GM23338 (cell line): ENCODE data around the gene PTPN5. TPM values are rescaled to one million over a fixed set of nuclear protein-coding genes. Genes with fewer than 3 reads are reported as not detected.

Source experiments
- ATAC-seq: fragments of 200-7000 bp; cut with Tn5 transposase; 3 replicates; pipeline ENCODE4 v1.9.1; 2020
- DNase-seq: peaks from one replicate; pipeline ENCODE4 v3.0.0-alpha.2; 2015; ENCODE audit warnings: low spot score
- H2AFZ ChIP-seq: fragments of 200-600 bp; sonication (generic); 2 replicates; pipeline ENCODE4 v1.8.0; 2016; ENCODE audit warnings: antibody characterized with exemption, mild to moderate bottlenecking, moderate library complexity
- H3F3A ChIP-seq: fragments of 200-600 bp; sonication (generic); replicated peaks from 2 replicates; pipeline ENCODE4 v1.8.0; 2017; ENCODE audit warnings: antibody characterized with exemption, mixed run types, low read depth
- H3K27ac ChIP-seq: fragments of 200-600 bp; sonication (generic); 2 replicates; pipeline ENCODE4 v1.6.1; 2016; ENCODE audit warnings: low read depth
- H3K27me3 ChIP-seq: fragments of 200-600 bp; sonication (generic); 2 replicates; pipeline ENCODE4 v1.8.0; 2016; ENCODE audit warnings: mild to moderate bottlenecking, mixed run types, moderate library complexity; ENCODE audit not compliant: insufficient read depth
- H3K36me3 ChIP-seq: fragments of 200-600 bp; sonication (generic); 2 replicates; pipeline ENCODE4 v1.8.0; 2016; ENCODE audit warnings: mild to moderate bottlenecking; ENCODE audit not compliant: insufficient read depth
- H3K4me1 ChIP-seq: fragments of 200-600 bp; sonication (generic); 2 replicates; pipeline ENCODE4 v1.8.0; 2016; ENCODE audit warnings: mild to moderate bottlenecking, moderate library complexity; ENCODE audit not compliant: insufficient read depth
- H3K4me2 ChIP-seq: fragments of 200-600 bp; sonication (generic); 2 replicates; pipeline ENCODE4 v1.7.1; 2017; ENCODE audit warnings: mixed run types
- H3K4me3 ChIP-seq: fragments of 200-600 bp; sonication (generic); 2 replicates; pipeline ENCODE4 v1.6.1; 2016; ENCODE audit warnings: mixed run types
- H3K79me2 ChIP-seq: fragments of 200-600 bp; sonication (generic); replicated peaks from 2 replicates; pipeline ENCODE4 v1.8.0; 2017; ENCODE audit warnings: mild to moderate bottlenecking; ENCODE audit not compliant: insufficient read depth
- H3K9me2 ChIP-seq: fragments of 200-600 bp; sonication (generic); 2 replicates; pipeline ENCODE4 v1.8.0; 2017; ENCODE audit not compliant: insufficient read depth
- H4K20me1 ChIP-seq: fragments of 200-600 bp; sonication (generic); replicated peaks from 2 replicates; pipeline ENCODE4 v1.8.0; 2017; ENCODE audit warnings: mild to moderate bottlenecking; ENCODE audit not compliant: insufficient read depth
- H3K27ac Mint-ChIP-seq: 2 replicates; pipeline ENCODE4 v1.8.0; 2020; ENCODE audit warnings: inconsistent platforms, mild to moderate bottlenecking, moderate library complexity, mixed read lengths
- H3K27me3 Mint-ChIP-seq: 3 replicates; pipeline ENCODE4 v1.8.0; 2022; ENCODE audit warnings: low read depth, mild to moderate bottlenecking, moderate library complexity, mixed read lengths, inconsistent platforms; ENCODE audit not compliant: insufficient read depth, poor library complexity
- H3K36me3 Mint-ChIP-seq: 3 replicates; pipeline ENCODE4 v1.8.0; 2021; ENCODE audit warnings: low read depth, mild to moderate bottlenecking, inconsistent platforms, moderate library complexity, mixed read lengths
- H3K4me1 Mint-ChIP-seq: 3 replicates; pipeline ENCODE4 v1.8.0; 2020; ENCODE audit warnings: mild to moderate bottlenecking, inconsistent platforms, mixed read lengths
- H3K4me3 Mint-ChIP-seq: 3 replicates; pipeline ENCODE4 v1.8.0; 2021; ENCODE audit warnings: moderate library complexity, mild to moderate bottlenecking, inconsistent platforms, mixed read lengths
- H3K9me3 Mint-ChIP-seq: 3 replicates; pipeline ENCODE4 v1.8.0; 2020; ENCODE audit warnings: moderate library complexity, mild to moderate bottlenecking, inconsistent platforms, mixed read lengths
- CREB1 ChIP-seq: fragments of 250-450 bp; sonication (Bioruptor Pico); IDR thresholded peaks from 2 replicates; pipeline ENCODE4 v1.5.0; 2020; ENCODE audit warnings: low read depth, mild to moderate bottlenecking, moderate library complexity
- POLR2AphosphoS5 ChIP-seq: IDR thresholded peaks from 2 replicates; pipeline ENCODE4 v1.6.1; 2016; ENCODE audit warnings: antibody characterized with exemption, low read depth
- STAT1 ChIP-seq: IDR thresholded peaks from one replicate; pipeline ENCODE4 v1.6.1; 2016; ENCODE audit warnings: antibody characterized with exemption; ENCODE audit not compliant: unreplicated experiment
- ZNF114 ChIP-seq: fragments of 250-450 bp; sonication (Bioruptor Pico); IDR thresholded peaks from 2 replicates; pipeline ENCODE4 v1.5.0; 2020; ENCODE audit warnings: mild to moderate bottlenecking, moderate library complexity
- ZNF331 ChIP-seq: fragments of 250-450 bp; sonication (Bioruptor Pico); IDR thresholded peaks from 2 replicates; pipeline ENCODE4 v1.5.0; 2020; ENCODE audit warnings: low read depth, mild to moderate bottlenecking, moderate library complexity
- polyA plus RNA-seq: library from polyadenylated mRNA; unstranded; fragments of >200 nt; fragmentation: Nextera tagmentation; extraction: Ambion mirVana; gene quantifications from 2 replicates; pipeline ENCODE4 v1.2.1, GENCODE V29; 2016
- total RNA-seq: library from RNA; depleted of rRNA; stranded (reverse); fragments of >200 nt; shearing (Covaris generic); gene quantifications from 2 replicates; pipeline ENCODE4 v1.2.3, GENCODE V29; 2014
- TF ChIP-seq, protein P1 (sequence below): IDR thresholded peaks from 2 replicates; pipeline ENCODE4 v1.6.1; 2016; ENCODE audit warnings: antibody characterized with exemption
- TF ChIP-seq, protein P2 (sequence below): fragments of 250-450 bp; sonication (Bioruptor Pico); IDR thresholded peaks from 2 replicates; pipeline ENCODE4 v1.5.0; 2020; ENCODE audit warnings: mild to moderate bottlenecking, moderate library complexity
- TF ChIP-seq, protein P3 (sequence below), 2 experiments: fragments of 200-600 bp in 1 of 2; sonication (generic) in 1 of 2; conservative IDR thresholded peaks; 2 replicates each; pipeline versions ENCODE4 v1.5.1 to v1.6.1; 2016 to 2017; ENCODE audit warnings: antibody characterized with exemption in 2 of 2, low read depth in 2 of 2, mild to moderate bottlenecking in 2 of 2, moderate library complexity in 1 of 2

Gene PTPN5
- total and polyA plus RNA-seq, 2 experiments from 2014 or later: 3.7 to 5.7 TPM

DNA sequence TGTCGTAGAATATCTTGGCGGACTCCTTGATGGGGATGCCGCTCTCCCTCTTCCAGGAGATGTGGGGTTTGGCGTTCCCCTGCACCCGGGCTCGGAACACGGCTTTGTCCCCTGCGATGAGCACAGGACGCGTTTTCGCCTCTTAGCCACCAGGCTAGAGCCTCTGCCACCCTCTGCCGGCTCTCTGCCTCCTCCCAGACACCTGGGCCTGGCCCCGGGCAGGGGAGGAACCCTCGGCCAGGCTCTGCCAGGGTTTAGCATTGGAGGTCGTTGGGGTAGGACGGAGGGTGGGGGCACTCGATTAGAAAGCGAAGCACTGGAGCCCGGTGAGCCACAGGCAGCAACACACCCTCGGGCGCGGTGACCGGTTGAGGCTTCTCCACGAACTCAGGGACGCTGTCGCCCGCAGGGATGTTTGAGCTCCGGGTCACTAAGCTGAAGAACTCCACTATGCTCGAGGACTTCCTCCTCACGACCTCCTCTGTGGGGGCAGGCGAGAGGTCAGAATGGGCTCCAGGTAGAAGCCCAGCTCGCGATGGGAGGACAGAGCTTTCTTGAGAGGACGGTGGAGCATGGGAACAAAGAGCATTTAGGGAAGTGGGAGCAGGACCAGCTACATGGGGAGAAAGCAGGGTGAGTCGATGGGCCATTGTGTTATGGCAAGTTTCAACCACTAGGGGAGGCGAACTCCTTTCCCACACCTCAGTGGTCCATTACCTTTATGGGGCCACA, 69.9 kb downstream of the PTPN5 start (continued):
- TF ChIP-seq, protein P1, sequence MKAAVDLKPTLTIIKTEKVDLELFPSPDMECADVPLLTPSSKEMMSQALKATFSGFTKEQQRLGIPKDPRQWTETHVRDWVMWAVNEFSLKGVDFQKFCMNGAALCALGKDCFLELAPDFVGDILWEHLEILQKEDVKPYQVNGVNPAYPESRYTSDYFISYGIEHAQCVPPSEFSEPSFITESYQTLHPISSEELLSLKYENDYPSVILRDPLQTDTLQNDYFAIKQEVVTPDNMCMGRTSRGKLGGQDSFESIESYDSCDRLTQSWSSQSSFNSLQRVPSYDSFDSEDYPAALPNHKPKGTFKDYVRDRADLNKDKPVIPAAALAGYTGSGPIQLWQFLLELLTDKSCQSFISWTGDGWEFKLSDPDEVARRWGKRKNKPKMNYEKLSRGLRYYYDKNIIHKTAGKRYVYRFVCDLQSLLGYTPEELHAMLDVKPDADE: no peak
- no peak for TF ChIP-seq ZNF114 (CRISPR knock-in tag)
- TF ChIP-seq ZNF331 (CRISPR knock-in tag): no peak
- TF ChIP-seq STAT1: no peak
- TF ChIP-seq, protein P2, sequence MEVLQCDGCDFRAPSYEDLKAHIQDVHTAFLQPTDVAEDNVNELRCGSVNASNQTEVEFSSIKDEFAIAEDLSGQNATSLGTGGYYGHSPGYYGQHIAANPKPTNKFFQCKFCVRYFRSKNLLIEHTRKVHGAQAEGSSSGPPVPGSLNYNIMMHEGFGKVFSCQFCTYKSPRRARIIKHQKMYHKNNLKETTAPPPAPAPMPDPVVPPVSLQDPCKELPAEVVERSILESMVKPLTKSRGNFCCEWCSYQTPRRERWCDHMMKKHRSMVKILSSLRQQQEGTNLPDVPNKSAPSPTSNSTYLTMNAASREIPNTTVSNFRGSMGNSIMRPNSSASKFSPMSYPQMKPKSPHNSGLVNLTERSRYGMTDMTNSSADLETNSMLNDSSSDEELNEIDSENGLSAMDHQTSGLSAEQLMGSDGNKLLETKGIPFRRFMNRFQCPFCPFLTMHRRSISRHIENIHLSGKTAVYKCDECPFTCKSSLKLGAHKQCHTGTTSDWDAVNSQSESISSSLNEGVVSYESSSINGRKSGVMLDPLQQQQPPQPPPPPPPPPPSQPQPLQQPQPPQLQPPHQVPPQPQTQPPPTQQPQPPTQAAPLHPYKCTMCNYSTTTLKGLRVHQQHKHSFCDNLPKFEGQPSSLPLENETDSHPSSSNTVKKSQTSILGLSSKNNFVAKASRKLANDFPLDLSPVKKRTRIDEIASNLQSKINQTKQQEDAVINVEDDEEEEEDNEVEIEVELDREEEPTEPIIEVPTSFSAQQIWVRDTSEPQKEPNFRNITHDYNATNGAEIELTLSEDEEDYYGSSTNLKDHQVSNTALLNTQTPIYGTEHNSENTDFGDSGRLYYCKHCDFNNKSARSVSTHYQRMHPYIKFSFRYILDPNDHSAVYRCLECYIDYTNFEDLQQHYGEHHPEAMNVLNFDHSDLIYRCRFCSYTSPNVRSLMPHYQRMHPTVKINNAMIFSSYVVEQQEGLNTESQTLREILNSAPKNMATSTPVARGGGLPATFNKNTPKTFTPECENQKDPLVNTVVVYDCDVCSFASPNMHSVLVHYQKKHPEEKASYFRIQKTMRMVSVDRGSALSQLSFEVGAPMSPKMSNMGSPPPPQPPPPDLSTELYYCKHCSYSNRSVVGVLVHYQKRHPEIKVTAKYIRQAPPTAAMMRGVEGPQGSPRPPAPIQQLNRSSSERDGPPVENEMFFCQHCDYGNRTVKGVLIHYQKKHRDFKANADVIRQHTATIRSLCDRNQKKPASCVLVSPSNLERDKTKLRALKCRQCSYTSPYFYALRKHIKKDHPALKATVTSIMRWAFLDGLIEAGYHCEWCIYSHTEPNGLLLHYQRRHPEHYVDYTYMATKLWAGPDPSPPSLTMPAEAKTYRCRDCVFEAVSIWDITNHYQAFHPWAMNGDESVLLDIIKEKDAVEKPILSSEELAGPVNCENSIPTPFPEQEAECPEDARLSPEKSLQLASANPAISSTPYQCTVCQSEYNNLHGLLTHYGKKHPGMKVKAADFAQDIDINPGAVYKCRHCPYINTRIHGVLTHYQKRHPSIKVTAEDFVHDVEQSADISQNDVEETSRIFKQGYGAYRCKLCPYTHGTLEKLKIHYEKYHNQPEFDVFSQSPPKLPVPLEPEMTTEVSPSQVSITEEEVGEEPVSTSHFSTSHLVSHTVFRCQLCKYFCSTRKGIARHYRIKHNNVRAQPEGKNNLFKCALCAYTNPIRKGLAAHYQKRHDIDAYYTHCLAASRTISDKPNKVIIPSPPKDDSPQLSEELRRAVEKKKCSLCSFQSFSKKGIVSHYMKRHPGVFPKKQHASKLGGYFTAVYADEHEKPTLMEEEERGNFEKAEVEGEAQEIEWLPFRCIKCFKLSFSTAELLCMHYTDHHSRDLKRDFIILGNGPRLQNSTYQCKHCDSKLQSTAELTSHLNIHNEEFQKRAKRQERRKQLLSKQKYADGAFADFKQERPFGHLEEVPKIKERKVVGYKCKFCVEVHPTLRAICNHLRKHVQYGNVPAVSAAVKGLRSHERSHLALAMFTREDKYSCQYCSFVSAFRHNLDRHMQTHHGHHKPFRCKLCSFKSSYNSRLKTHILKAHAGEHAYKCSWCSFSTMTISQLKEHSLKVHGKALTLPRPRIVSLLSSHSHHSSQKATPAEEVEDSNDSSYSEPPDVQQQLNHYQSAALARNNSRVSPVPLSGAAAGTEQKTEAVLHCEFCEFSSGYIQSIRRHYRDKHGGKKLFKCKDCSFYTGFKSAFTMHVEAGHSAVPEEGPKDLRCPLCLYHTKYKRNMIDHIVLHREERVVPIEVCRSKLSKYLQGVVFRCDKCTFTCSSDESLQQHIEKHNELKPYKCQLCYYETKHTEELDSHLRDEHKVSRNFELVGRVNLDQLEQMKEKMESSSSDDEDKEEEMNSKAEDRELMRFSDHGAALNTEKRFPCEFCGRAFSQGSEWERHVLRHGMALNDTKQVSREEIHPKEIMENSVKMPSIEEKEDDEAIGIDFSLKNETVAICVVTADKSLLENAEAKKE: no peak
- TF ChIP-seq CREB1 (CRISPR knock-in tag): no peak

DNA sequence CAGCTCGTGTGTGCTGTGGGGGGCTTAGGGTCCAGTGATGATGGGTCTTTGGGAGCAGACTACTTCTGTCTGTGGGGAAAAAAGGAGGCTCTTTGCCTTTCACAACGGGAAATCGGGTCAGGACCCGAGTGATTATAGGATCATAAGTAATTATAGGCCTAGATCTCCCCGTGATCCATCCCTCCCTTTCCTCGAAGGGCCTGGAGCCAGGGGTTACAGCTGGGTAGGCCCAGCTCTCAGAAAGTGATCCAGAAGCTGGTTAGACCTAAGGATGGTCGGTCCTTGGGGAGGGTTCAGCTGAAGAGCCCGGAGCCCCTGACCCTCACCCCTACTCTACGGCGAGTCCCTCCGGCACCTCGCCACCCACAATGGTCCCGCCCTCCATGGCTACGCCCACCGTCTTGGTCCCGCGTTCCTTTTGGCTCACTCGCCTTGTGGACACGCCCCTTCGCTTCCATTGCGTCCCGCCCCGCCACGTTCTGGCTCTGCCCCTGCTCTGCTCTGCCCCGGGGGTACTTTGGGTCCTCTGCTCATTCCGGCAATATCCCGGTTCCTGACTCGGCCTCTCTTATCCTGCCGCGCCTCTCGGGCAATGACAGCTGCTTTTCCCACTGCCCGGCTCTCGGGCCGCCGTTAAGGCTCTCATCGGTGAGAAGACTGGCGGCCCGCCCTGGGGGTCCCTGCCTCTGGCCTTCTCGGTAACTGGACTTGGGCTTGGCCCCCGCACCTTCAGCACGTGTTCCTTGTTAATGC, 70.6 kb downstream of the PTPN5 start:
- ATAC-seq (peak; percentile 93), DNase-seq (peak; percentile 98)
- Mint-ChIP-seq H3K36me3 (no peaks in the 10 kb centered on the region), H3K27me3 (peaks cover 22% of the 10 kb centered on the region), H3K4me1 (peaks cover 13% of the 10 kb centered on the region; the same call in 2 of the 3 replicates), H3K9me3 (no peaks in the 10 kb centered on the region; the same call in 2 of the 3 replicates), H3K27ac (0 out of 2 replicates have a peak overlapping the region, but pooled peaks have one; percentile 48), H3K4me3 (peak overlapping the region; percentile 90)
- Histone ChIP-seq H3K36me3 (no peaks in the 10 kb centered on the region), H3K79me2 (no peaks in the 10 kb centered on the region), H3K27ac (no peak overlapping the region), H3K4me3 (peak overlapping the region; percentile 94), H4K20me1 (no peaks in the 10 kb centered on the region; the same call in 1 of the 2 replicates), H3K4me1 (peaks cover 7% of the 10 kb centered on the region), H2AFZ (peak overlapping the region; percentile 97), H3K4me2 (peak overlapping the region; percentile 99), H3K27me3 (no peaks in the 10 kb centered on the region), H3F3A (no peaks in the 10 kb centered on the region), H3K9me2 (no peaks in the 10 kb centered on the region)
- TF ChIP-seq, protein P3, sequence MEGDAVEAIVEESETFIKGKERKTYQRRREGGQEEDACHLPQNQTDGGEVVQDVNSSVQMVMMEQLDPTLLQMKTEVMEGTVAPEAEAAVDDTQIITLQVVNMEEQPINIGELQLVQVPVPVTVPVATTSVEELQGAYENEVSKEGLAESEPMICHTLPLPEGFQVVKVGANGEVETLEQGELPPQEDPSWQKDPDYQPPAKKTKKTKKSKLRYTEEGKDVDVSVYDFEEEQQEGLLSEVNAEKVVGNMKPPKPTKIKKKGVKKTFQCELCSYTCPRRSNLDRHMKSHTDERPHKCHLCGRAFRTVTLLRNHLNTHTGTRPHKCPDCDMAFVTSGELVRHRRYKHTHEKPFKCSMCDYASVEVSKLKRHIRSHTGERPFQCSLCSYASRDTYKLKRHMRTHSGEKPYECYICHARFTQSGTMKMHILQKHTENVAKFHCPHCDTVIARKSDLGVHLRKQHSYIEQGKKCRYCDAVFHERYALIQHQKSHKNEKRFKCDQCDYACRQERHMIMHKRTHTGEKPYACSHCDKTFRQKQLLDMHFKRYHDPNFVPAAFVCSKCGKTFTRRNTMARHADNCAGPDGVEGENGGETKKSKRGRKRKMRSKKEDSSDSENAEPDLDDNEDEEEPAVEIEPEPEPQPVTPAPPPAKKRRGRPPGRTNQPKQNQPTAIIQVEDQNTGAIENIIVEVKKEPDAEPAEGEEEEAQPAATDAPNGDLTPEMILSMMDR (conservative IDR thresholded peaks at IDR 0.05; ENCODE audit: low read depth in 2 of 2): no peak; a peak in 1 of 4 replicates
- TF ChIP-seq POLR2AphosphoS5: peak; percentile 83
